ENCODE results near the gene ARPC2.

- no peak for TF ChIP-seq POLR2A (IDR thresholded peaks at IDR 0.05)
- TF ChIP-seq, protein P1, sequence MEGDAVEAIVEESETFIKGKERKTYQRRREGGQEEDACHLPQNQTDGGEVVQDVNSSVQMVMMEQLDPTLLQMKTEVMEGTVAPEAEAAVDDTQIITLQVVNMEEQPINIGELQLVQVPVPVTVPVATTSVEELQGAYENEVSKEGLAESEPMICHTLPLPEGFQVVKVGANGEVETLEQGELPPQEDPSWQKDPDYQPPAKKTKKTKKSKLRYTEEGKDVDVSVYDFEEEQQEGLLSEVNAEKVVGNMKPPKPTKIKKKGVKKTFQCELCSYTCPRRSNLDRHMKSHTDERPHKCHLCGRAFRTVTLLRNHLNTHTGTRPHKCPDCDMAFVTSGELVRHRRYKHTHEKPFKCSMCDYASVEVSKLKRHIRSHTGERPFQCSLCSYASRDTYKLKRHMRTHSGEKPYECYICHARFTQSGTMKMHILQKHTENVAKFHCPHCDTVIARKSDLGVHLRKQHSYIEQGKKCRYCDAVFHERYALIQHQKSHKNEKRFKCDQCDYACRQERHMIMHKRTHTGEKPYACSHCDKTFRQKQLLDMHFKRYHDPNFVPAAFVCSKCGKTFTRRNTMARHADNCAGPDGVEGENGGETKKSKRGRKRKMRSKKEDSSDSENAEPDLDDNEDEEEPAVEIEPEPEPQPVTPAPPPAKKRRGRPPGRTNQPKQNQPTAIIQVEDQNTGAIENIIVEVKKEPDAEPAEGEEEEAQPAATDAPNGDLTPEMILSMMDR (IDR thresholded peaks at IDR 0.05): no peak
These were observed 12.9 kb downstream of the ARPC2 start for GRCh38 chr2:218229851-218230250.
